ENCODE results near the gene STX2. TPM values are rescaled to one million over a fixed set of nuclear protein-coding genes. Genes with fewer than 3 reads are reported as not detected.
A peak's percentile ranks its signal among the peaks of the same experiment; 100 is the strongest.

Gene STX2
- total RNA-seq, 4 donors from 2014 or later: 26.3 to 44.8 (median 33.6) TPM

- Histone ChIP-seq H3K27me3 (no peaks in the 10 kb centered on the region), H3K9me3 (no peaks in the 10 kb centered on the region), H3K4me1 (peaks cover 0 to 15% (median 5%) of the 10 kb centered on the region in 4 donors), H3K4me3 (no peak overlapping the region), H3K27ac (no peak overlapping the region), H3K36me3 (peaks cover 0 to 51% (median 0%) of the 10 kb centered on the region in 3 donors)
- no peak for TF ChIP-seq POLR2A (IDR thresholded peaks at IDR 0.05)
- no peak for TF ChIP-seq CTCF (IDR thresholded peaks at IDR 0.05)
- no peak for TF ChIP-seq EP300 (IDR thresholded peaks at IDR 0.05)
- WGBS, 2 donors: 83 to 86% methylated on average over 12 of the region's 12 CpGs
- no peak for DNase-seq (ENCODE audit: low spot score in 2 of 2)
Measured at GRCh38 chr12:130819681-130820080, 19.4 kb downstream of the STX2 start.

- Histone ChIP-seq H3K27me3 (no peaks in the 10 kb centered on the region), H3K4me3 (peak overlapping the region; percentile 16 to 50 (median 38)), H3K4me1 (peaks cover 0 to 15% (median 5%) of the 10 kb centered on the region in 4 donors), H3K27ac (peak overlapping the region in 3 of 4 donors; percentile 13 to 70 (median 59)), H3K9me3 (no peaks in the 10 kb centered on the region), H3K36me3 (peaks cover 0 to 50% (median 0%) of the 10 kb centered on the region in 3 donors)
- DNase-seq (ENCODE audit: low spot score in 2 of 2): peak; percentile 24 to 43
- TF ChIP-seq POLR2A (IDR thresholded peaks at IDR 0.05) (no peak), CTCF (IDR thresholded peaks at IDR 0.05) (peak; percentile 70 to 96 (median 90))
- WGBS, 2 donors: 19 to 24% methylated on average over 49 to 50 of the region's 58 CpGs
Measured at GRCh38 chr12:130818635-130819576, 20.1 kb downstream of the STX2 start.

GRCh38 chr12:130818272-130818634 lies 20.8 kb downstream of the STX2 start:
- no peaks in the 10 kb centered on the region for H3K9me3 ChIP-seq
- no peak overlapping the region for H3K27ac ChIP-seq
- H3K4me1 ChIP-seq: peaks cover 0 to 15% (median 5%) of the 10 kb centered on the region in 4 donors
- H3K36me3 ChIP-seq: peaks cover 0 to 50% (median 0%) of the 10 kb centered on the region in 3 donors
- TF ChIP-seq POLR2A (IDR thresholded peaks at IDR 0.05) (no peak), EP300 (IDR thresholded peaks at IDR 0.05) (no peak), CTCF (IDR thresholded peaks at IDR 0.05) (no peak)
- DNase-seq (ENCODE audit: low spot score in 2 of 2): no peak
- H3K4me3 ChIP-seq: peak overlapping the region; percentile 16 to 50 (median 38)
- no peaks in the 10 kb centered on the region for H3K27me3 ChIP-seq
- 64 to 69% methylated on average over 9 to 14 of the region's 14 CpGs for WGBS, 2 donors

GRCh38 chr12:130817804-130818203 lies 21.2 kb downstream of the STX2 start:
- peaks cover 0 to 49% (median 0%) of the 10 kb centered on the region in 3 donors for H3K36me3 ChIP-seq
- no peak overlapping the region for H3K4me3 ChIP-seq
- H3K27ac ChIP-seq: no peak overlapping the region
- H3K4me1 ChIP-seq: peaks cover 0 to 15% (median 5%) of the 10 kb centered on the region in 4 donors
- no peak for TF ChIP-seq POLR2A (IDR thresholded peaks at IDR 0.05)
- TF ChIP-seq CTCF (IDR thresholded peaks at IDR 0.05): no peak
- no peak for TF ChIP-seq EP300 (IDR thresholded peaks at IDR 0.05)
- DNase-seq (ENCODE audit: low spot score in 2 of 2): no peak
- H3K27me3 ChIP-seq: no peaks in the 10 kb centered on the region
- WGBS, 2 donors: 87 to 95% methylated on average over 14 of the region's 14 CpGs
- H3K9me3 ChIP-seq: no peaks in the 10 kb centered on the region

- 78 to 82% methylated on average over 14 of the region's 14 CpGs for WGBS, 2 donors
- Histone ChIP-seq H3K4me3 (no peak overlapping the region), H3K4me1 (peaks cover 0 to 15% (median 5%) of the 10 kb centered on the region in 4 donors), H3K27ac (no peak overlapping the region), H3K27me3 (no peaks in the 10 kb centered on the region), H3K9me3 (no peaks in the 10 kb centered on the region), H3K36me3 (peaks cover 0 to 41% (median 0%) of the 10 kb centered on the region in 3 donors)
- DNase-seq (ENCODE audit: low spot score in 2 of 2): no peak
- TF ChIP-seq CTCF (IDR thresholded peaks at IDR 0.05) (no peak), EP300 (IDR thresholded peaks at IDR 0.05) (no peak), POLR2A (IDR thresholded peaks at IDR 0.05) (no peak)
Measured at GRCh38 chr12:130816097-130816496, 23.0 kb downstream of the STX2 start.

Data from tibial nerve (tissue), 4 donors.